Transverse colon (tissue), 3 donors: ENCODE results near the gene AQP12A.
"Not testable (repeated sequence)": the region's sequence is repeated elsewhere in the genome, so short reads cannot be mapped to it uniquely, and the experiment has no call there.

ENCODE experiments used
- CTCF ChIP-seq, 5 experiments: fragments of 200-600 bp in 3 of 5; fragments of 450-650 bp in 2 of 5; sonication (generic) in 3 of 5; IDR thresholded peaks; 1 replicate in 2 of 5; 2 replicates in 3 of 5; pipeline ENCODE4 v1.5.1; 2016 to 2017; ENCODE audit warnings: antibody characterized with exemption in 5 of 5, inconsistent platforms in 3 of 5, mild to moderate bottlenecking in 2 of 5, moderate library complexity in 1 of 5
- EP300 ChIP-seq: sonication (generic); formaldehyde crosslinking; IDR thresholded peaks from one replicate; pipeline ENCODE4 v1.6.1; 2017; ENCODE audit warnings: antibody characterized with exemption, low read depth
- POLR2A ChIP-seq: fragments of 450-650 bp; IDR thresholded peaks from one replicate; pipeline ENCODE4 v1.6.1; 2016; ENCODE audit warnings: antibody characterized with exemption, mild to moderate bottlenecking, moderate library complexity

- not testable (repeated sequence) for TF ChIP-seq POLR2A; CTCF (IDR thresholded peaks at IDR 0.05); EP300
Measured at GRCh38 chr2:240700616-240701015, 8.9 kb downstream of the AQP12A start.
